Coronary artery (tissue), 2 donors: ENCODE results near the gene ATP13A2.

Source experiments
- DNase-seq: peaks from one replicate; pipeline ENCODE4 v3.0.0-alpha.2; 2017; ENCODE audit warnings: low spot score
- H3K27ac ChIP-seq, 2 donors: fragments of 200-600 bp; sonication (generic); one replicate each; pipeline ENCODE4 v1.5.1; 2016 to 2019
- H3K4me3 ChIP-seq: fragments of 200-600 bp; sonication (generic); 2 replicates; pipeline ENCODE4 v1.5.1; 2016; ENCODE audit warnings: mild to moderate bottlenecking, moderate library complexity
- TF ChIP-seq, protein P1 (sequence below): fragments of 200-600 bp; sonication (generic); IDR thresholded peaks from one replicate; pipeline ENCODE4 v1.5.1; 2019; ENCODE audit warnings: antibody characterized with exemption

Gene ATP13A2

GRCh38 chr1:17023102-17023501, 11.4 kb upstream of the ATP13A2 start:
- no peak for DNase-seq
- Histone ChIP-seq H3K4me3 (no peak overlapping the region), H3K27ac (no peak overlapping the region)
- TF ChIP-seq, protein P1, sequence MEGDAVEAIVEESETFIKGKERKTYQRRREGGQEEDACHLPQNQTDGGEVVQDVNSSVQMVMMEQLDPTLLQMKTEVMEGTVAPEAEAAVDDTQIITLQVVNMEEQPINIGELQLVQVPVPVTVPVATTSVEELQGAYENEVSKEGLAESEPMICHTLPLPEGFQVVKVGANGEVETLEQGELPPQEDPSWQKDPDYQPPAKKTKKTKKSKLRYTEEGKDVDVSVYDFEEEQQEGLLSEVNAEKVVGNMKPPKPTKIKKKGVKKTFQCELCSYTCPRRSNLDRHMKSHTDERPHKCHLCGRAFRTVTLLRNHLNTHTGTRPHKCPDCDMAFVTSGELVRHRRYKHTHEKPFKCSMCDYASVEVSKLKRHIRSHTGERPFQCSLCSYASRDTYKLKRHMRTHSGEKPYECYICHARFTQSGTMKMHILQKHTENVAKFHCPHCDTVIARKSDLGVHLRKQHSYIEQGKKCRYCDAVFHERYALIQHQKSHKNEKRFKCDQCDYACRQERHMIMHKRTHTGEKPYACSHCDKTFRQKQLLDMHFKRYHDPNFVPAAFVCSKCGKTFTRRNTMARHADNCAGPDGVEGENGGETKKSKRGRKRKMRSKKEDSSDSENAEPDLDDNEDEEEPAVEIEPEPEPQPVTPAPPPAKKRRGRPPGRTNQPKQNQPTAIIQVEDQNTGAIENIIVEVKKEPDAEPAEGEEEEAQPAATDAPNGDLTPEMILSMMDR: no peak

DNA sequence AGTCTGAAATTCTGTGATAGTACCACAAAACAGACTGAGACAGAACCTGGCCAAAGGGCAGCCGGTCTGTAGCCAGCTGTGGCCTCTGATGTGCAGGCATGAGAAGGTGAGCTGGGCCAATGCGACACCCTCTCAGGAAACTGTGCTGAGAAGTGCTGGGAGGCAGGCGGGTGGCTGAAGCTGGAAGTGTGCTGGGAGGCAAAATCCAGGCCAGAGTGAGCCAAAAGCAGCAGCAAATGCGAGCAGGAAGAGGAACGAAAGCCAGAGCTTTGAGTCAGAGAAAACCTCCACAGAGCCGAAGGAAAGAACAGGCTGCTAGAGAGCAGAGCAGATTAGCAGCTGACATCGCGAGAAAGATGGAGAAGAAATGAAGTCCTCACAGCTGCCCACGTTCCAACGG, 10.2 kb upstream of the ATP13A2 start:
- no peak for DNase-seq
- no peak overlapping the region for H3K27ac ChIP-seq
- no peak overlapping the region for H3K4me3 ChIP-seq

DNA sequence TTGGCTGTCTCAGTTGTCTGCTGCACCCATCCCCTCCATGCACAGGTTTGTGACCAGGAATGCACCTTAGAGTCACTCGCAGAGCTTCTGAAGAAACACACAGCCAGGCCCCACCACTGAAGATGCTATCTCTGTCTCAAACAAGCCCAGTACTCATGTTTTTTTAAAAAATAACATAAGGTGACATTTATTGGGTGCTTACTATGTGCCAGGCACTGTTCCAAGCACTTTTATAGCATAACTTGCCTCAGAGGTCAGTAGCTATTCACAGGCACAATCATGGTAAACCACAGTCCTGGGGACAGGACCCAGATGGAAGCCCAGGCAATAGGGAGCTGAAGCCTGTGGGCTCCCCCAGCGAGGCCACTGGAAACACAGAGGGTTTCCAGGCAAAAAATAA, 8.8 kb upstream of the ATP13A2 start:
- no peak for DNase-seq
- H3K27ac ChIP-seq: no peak overlapping the region
- no peak overlapping the region for H3K4me3 ChIP-seq
- TF ChIP-seq, protein P1: no peak

More for the DNA sequence above, 10.2 kb upstream of the ATP13A2 start:
- TF ChIP-seq, protein P1: no peak

DNA sequence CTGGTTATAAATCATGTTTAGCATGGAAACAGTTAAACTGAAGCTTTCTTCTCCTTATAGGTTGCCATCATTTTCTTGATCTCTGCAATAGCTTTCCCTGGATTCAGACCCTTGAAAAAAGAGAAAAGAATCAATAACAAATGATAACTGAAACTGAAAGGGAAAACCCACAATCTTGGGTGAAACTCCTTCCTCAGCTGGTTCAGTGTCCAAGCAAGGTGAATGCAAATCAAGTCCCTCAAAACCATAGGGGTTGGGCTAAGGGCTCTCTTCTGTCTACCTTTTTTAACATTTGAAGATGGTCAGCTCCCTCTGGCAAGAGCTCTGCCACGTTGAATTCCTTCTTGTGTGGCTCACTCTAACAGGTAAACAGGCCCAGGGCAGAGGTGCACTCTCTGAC, 7.1 kb upstream of the ATP13A2 start:
- Histone ChIP-seq H3K27ac (no peak overlapping the region), H3K4me3 (no peak overlapping the region)
- TF ChIP-seq, protein P1: no peak
- DNase-seq: no peak

DNA sequence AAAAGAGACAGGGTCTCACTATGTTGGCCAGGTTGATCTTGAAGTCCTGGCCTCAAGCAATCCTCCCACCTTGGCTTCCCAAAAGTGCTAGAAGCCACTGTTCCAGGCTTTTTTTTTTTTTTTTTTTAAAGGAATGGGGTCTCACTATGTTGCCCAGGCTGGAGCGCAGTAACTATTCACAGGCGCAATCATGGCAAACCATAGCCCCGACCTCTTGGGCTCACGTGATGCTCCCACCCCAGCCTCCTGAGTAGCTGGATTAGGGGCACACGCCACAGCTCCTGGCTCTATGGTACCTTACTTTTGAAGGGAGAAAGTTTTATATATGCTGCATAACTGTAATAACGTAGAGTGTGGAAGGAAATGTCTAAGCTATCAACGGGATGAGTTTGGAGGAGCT, 5.7 kb upstream of the ATP13A2 start:
- DNase-seq: no peak
- H3K4me3 ChIP-seq: no peak overlapping the region
- TF ChIP-seq, protein P1: no peak
- H3K27ac ChIP-seq: no peak overlapping the region

DNA sequence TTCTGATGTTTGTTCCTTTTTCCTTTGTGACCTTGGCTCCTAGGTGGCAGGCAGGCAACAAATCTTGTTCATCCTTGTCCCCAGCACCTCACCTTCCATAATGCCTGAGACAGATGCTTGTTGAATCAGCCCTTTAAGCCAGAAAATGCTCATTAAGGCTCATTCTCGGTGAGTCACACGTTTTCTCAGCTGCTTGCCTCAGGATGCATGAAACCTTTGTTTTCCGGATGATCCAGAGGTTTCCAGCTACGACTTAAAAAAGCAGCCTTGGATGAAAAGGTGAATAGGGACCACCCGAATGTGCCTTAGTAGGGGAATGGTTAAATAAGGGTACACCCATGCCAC, 4.6 kb upstream of the ATP13A2 start:
- TF ChIP-seq, protein P1: no peak
- Histone ChIP-seq H3K27ac (no peak overlapping the region), H3K4me3 (no peak overlapping the region)
- no peak for DNase-seq

- TF ChIP-seq, protein P1: no peak
- no peak overlapping the region for H3K27ac ChIP-seq
- H3K4me3 ChIP-seq: no peak overlapping the region
- DNase-seq: no peak
Observed at GRCh38 chr1:17014671-17015567, 3.2 kb upstream of the ATP13A2 start.
